HEK293 (cell line): ENCODE measurements around the gene SELENOK.

Source experiments
- CTCF ChIA-PET: fragments of 350-600 bp; formaldehyde crosslinking; extraction: SDS; loops from one replicate; lab custom pipeline; 2021; ENCODE audit warnings: antibody characterized with exemption; lab: Yijun Ruan, JAX
- POLR2A ChIA-PET: fragments of 300-600 bp; formaldehyde crosslinking; extraction: SDS; loops from one replicate; lab custom pipeline; 2020; ENCODE audit warnings: antibody characterized with exemption, inconsistent platforms; lab: Yijun Ruan, JAX
- H3K27ac ChIP-seq: fragments of 200-500 bp; sonication (Bioruptor generic); 2 replicates; pipeline ENCODE4 v1.5.1; 2014; ENCODE audit warnings: low read depth, low read length, control low read depth, inconsistent platforms; ENCODE audit errors: extremely low read depth
- H3K36me3 ChIP-seq, 2 experiments: fragments of 200-500 bp in 1 of 2; sonication (Bioruptor generic) in 1 of 2; 1 replicate in 1 of 2; 2 replicates in 1 of 2; pipeline ENCODE4 v1.5.1; 2014 to 2017; ENCODE audit warnings: inconsistent platforms in 2 of 2, low read length in 2 of 2; ENCODE audit not compliant: control insufficient read depth in 2 of 2, insufficient read depth in 1 of 2
- H3K4me1 ChIP-seq: fragments of 200-500 bp; sonication (Bioruptor generic); 2 replicates; pipeline ENCODE4 v1.5.1; 2014; ENCODE audit warnings: mild to moderate bottlenecking, low read length, inconsistent platforms; ENCODE audit not compliant: control insufficient read depth, insufficient read depth
- H3K4me3 ChIP-seq: 2 replicates; pipeline ENCODE4 v1.5.1; 2011; ENCODE audit warnings: low read depth, mild to moderate bottlenecking, control low read depth, low read length, moderate library complexity
- H3K9me3 ChIP-seq: fragments of 200-500 bp; sonication (Bioruptor generic); 2 replicates; pipeline ENCODE4 v1.5.1; 2014; ENCODE audit warnings: low read depth, low read length, inconsistent platforms; ENCODE audit not compliant: control insufficient read depth, insufficient read depth
- FEZF1 ChIP-seq: fragments of 450-650 bp; formaldehyde crosslinking; IDR thresholded peaks from 2 replicates; pipeline ENCODE4 v1.5.1; 2016; ENCODE audit warnings: missing biosample characterization, missing genetic modification characterization
- HOXA7 ChIP-seq: sonication (generic); formaldehyde crosslinking; IDR thresholded peaks from 2 replicates; pipeline ENCODE4 v1.8.1; 2022; ENCODE audit warnings: missing genetic modification reagents, borderline replicate concordance
- KLF8 ChIP-seq: fragments of 450-650 bp; formaldehyde crosslinking; IDR thresholded peaks from 2 replicates; pipeline ENCODE4 v1.5.1; 2016; ENCODE audit warnings: missing biosample characterization, missing genetic modification characterization
- MYNN ChIP-seq: fragments of 450-650 bp; formaldehyde crosslinking; IDR thresholded peaks from 2 replicates; pipeline ENCODE4 v1.5.1; 2016; ENCODE audit warnings: missing biosample characterization, missing genetic modification characterization, borderline replicate concordance
- MZF1 ChIP-seq: fragments of 450-650 bp; formaldehyde crosslinking; IDR thresholded peaks from 2 replicates; pipeline ENCODE4 v1.5.1; 2017; ENCODE audit warnings: missing biosample characterization, missing genetic modification characterization, borderline replicate concordance
- RBAK ChIP-seq: fragments of 450-650 bp; formaldehyde crosslinking; IDR thresholded peaks from 2 replicates; pipeline ENCODE4 v1.5.1; 2016; ENCODE audit warnings: missing biosample characterization, missing genetic modification characterization
- ZBTB7A ChIP-seq: fragments of 450-650 bp; formaldehyde crosslinking; IDR thresholded peaks from 2 replicates; pipeline ENCODE4 v1.5.1; 2016; ENCODE audit warnings: low read depth, missing biosample characterization, missing genetic modification characterization
- ZNF140 ChIP-seq: fragments of 450-650 bp; formaldehyde crosslinking; IDR thresholded peaks from 2 replicates; pipeline ENCODE4 v1.5.1; 2016; ENCODE audit warnings: missing biosample characterization, missing genetic modification characterization
- ZNF239 ChIP-seq: fragments of 450-650 bp; formaldehyde crosslinking; IDR thresholded peaks from 2 replicates; pipeline ENCODE4 v1.5.1; 2016; ENCODE audit warnings: missing biosample characterization, missing genetic modification characterization
- ZNF404 ChIP-seq: fragments of 450-650 bp; formaldehyde crosslinking; IDR thresholded peaks from 2 replicates; pipeline ENCODE4 v1.5.1; 2017; ENCODE audit warnings: missing biosample characterization, missing genetic modification characterization
- ZNF433 ChIP-seq: fragments of 450-650 bp; formaldehyde crosslinking; IDR thresholded peaks from 2 replicates; pipeline ENCODE4 v1.5.1; 2016; ENCODE audit warnings: missing biosample characterization, missing genetic modification characterization, low read depth
- ZNF585B ChIP-seq: fragments of 450-650 bp; formaldehyde crosslinking; IDR thresholded peaks from 2 replicates; pipeline ENCODE4 v1.5.1; 2016; ENCODE audit warnings: missing biosample characterization, missing genetic modification characterization
- ZNF600 ChIP-seq: fragments of 450-650 bp; formaldehyde crosslinking; IDR thresholded peaks from 2 replicates; pipeline ENCODE4 v1.5.1; 2016; ENCODE audit warnings: missing biosample characterization, missing genetic modification characterization
- ZNF624 ChIP-seq: fragments of 450-650 bp; formaldehyde crosslinking; IDR thresholded peaks from 2 replicates; pipeline ENCODE4 v1.5.1; 2017; ENCODE audit warnings: missing biosample characterization, missing genetic modification characterization
- ZNF660 ChIP-seq: fragments of 450-650 bp; IDR thresholded peaks from 2 replicates; pipeline ENCODE4 v1.5.1; 2018; ENCODE audit warnings: missing biosample characterization, mild to moderate bottlenecking, missing genetic modification characterization
- ZNF791 ChIP-seq: fragments of 450-650 bp; formaldehyde crosslinking; IDR thresholded peaks from 2 replicates; pipeline ENCODE4 v1.5.1; 2016; ENCODE audit warnings: missing biosample characterization, missing genetic modification characterization
- TF ChIP-seq, protein P1 (sequence below): fragments of 450-650 bp; formaldehyde crosslinking; IDR thresholded peaks from 2 replicates; pipeline ENCODE4 v1.5.1; 2016; ENCODE audit warnings: missing biosample characterization, missing genetic modification characterization
- TF ChIP-seq, protein P2 (sequence below): fragments of 450-650 bp; IDR thresholded peaks from 2 replicates; pipeline ENCODE4 v1.5.1; 2018; ENCODE audit warnings: missing biosample characterization, missing genetic modification characterization
- TF ChIP-seq, protein P3 (sequence below): fragments of 450-650 bp; formaldehyde crosslinking; IDR thresholded peaks from 2 replicates; pipeline ENCODE4 v1.5.1; 2016; ENCODE audit warnings: missing biosample characterization, missing genetic modification characterization
- TF ChIP-seq, protein P4 (sequence below): fragments of 450-650 bp; formaldehyde crosslinking; optimal IDR thresholded peaks from 2 replicates; pipeline ENCODE3; 2016; ENCODE audit warnings: missing biosample characterization, mild to moderate bottlenecking, missing genetic modification characterization

Gene SELENOK

DNA sequence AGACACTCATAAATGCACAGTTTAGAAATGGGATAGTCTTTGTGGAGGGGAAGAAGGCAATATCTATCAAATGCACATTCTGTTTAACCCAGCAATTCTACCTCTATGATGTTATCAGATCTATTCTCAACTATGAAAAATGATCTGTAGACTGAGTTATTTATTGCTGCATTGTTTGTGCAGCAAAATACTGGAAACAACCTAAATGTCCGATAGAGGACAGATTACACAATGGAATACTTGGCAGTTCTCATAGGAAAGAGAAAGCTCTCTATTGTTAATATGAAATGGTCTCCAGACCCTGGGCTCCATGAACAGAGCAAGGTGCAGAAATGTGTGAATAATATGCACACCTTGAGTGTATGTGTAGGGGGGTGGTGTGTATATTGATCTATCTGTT is 49.0 kb upstream of the SELENOK start:
- no peak for TF ChIP-seq ZNF140 (tag by site-specific recombination)
- TF ChIP-seq, protein P1, sequence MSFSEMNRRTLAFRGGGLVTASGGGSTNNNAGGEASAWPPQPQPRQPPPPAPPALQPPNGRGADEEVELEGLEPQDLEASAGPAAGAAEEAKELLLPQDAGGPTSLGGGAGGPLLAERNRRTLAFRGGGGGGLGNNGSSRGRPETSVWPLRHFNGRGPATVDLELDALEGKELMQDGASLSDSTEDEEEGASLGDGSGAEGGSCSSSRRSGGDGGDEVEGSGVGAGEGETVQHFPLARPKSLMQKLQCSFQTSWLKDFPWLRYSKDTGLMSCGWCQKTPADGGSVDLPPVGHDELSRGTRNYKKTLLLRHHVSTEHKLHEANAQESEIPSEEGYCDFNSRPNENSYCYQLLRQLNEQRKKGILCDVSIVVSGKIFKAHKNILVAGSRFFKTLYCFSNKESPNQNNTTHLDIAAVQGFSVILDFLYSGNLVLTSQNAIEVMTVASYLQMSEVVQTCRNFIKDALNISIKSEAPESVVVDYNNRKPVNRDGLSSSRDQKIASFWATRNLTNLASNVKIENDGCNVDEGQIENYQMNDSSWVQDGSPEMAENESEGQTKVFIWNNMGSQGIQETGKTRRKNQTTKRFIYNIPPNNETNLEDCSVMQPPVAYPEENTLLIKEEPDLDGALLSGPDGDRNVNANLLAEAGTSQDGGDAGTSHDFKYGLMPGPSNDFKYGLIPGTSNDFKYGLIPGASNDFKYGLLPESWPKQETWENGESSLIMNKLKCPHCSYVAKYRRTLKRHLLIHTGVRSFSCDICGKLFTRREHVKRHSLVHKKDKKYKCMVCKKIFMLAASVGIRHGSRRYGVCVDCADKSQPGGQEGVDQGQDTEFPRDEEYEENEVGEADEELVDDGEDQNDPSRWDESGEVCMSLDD (tag by site-specific recombination) = no peak
- TF ChIP-seq ZNF404 = no peak
- TF ChIP-seq ZNF791 (tag by site-specific recombination) = no peak
- no peak for TF ChIP-seq KLF8
- TF ChIP-seq, protein P2, sequence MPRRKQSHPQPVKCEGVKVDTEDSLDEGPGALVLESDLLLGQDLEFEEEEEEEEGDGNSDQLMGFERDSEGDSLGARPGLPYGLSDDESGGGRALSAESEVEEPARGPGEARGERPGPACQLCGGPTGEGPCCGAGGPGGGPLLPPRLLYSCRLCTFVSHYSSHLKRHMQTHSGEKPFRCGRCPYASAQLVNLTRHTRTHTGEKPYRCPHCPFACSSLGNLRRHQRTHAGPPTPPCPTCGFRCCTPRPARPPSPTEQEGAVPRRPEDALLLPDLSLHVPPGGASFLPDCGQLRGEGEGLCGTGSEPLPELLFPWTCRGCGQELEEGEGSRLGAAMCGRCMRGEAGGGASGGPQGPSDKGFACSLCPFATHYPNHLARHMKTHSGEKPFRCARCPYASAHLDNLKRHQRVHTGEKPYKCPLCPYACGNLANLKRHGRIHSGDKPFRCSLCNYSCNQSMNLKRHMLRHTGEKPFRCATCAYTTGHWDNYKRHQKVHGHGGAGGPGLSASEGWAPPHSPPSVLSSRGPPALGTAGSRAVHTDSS (tag by site-specific recombination) = no peak
- TF ChIP-seq ZNF660 (tag by site-specific recombination) = no peak
- no peak for TF ChIP-seq RBAK (tag by site-specific recombination)
- no peak for TF ChIP-seq FEZF1
- no peak for TF ChIP-seq ZNF239 (tag by site-specific recombination)
- TF ChIP-seq ZNF433 (tag by site-specific recombination) = no peak
- TF ChIP-seq, protein P3, sequence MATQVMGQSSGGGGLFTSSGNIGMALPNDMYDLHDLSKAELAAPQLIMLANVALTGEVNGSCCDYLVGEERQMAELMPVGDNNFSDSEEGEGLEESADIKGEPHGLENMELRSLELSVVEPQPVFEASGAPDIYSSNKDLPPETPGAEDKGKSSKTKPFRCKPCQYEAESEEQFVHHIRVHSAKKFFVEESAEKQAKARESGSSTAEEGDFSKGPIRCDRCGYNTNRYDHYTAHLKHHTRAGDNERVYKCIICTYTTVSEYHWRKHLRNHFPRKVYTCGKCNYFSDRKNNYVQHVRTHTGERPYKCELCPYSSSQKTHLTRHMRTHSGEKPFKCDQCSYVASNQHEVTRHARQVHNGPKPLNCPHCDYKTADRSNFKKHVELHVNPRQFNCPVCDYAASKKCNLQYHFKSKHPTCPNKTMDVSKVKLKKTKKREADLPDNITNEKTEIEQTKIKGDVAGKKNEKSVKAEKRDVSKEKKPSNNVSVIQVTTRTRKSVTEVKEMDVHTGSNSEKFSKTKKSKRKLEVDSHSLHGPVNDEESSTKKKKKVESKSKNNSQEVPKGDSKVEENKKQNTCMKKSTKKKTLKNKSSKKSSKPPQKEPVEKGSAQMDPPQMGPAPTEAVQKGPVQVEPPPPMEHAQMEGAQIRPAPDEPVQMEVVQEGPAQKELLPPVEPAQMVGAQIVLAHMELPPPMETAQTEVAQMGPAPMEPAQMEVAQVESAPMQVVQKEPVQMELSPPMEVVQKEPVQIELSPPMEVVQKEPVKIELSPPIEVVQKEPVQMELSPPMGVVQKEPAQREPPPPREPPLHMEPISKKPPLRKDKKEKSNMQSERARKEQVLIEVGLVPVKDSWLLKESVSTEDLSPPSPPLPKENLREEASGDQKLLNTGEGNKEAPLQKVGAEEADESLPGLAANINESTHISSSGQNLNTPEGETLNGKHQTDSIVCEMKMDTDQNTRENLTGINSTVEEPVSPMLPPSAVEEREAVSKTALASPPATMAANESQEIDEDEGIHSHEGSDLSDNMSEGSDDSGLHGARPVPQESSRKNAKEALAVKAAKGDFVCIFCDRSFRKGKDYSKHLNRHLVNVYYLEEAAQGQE = no peak
- no peak for TF ChIP-seq ZNF600
- no peak for TF ChIP-seq MZF1 (tag by site-specific recombination)
- TF ChIP-seq MYNN (tag by site-specific recombination) = no peak
- no peak for TF ChIP-seq HOXA7
- TF ChIP-seq ZNF624 (tag by site-specific recombination) = no peak
- TF ChIP-seq ZNF585B (tag by site-specific recombination) = no peak
- no peak for TF ChIP-seq ZBTB7A (tag by site-specific recombination)
- TF ChIP-seq, protein P4, sequence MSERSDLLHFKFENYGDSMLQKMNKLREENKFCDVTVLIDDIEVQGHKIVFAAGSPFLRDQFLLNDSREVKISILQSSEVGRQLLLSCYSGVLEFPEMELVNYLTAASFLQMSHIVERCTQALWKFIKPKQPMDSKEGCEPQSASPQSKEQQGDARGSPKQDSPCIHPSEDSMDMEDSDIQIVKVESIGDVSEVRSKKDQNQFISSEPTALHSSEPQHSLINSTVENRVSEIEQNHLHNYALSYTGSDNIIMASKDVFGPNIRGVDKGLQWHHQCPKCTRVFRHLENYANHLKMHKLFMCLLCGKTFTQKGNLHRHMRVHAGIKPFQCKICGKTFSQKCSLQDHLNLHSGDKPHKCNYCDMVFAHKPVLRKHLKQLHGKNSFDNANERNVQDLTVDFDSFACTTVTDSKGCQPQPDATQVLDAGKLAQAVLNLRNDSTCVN = no peak
- TF ChIP-seq, all 188 proteins: peak for 0
- Histone ChIP-seq H3K4me3 (no peak overlapping the region), H3K36me3 (no peaks in the 10 kb centered on the region), H3K27ac (no peak overlapping the region), H3K4me1 (no peaks in the 10 kb centered on the region), H3K9me3 (no peaks in the 10 kb centered on the region)
- ChIA-PET CTCF (interaction anchor here (0.5 kb wide), 1 partner anchor 251 kb away, joined by 3 read pairs; no protein-coding TSS in a partner anchor), POLR2A (no interaction called here)
